OCI-LY3 (cell line): ENCODE measurements around the gene LSM3.

Source experiments
- H2AFZ ChIP-seq: fragments of 200-600, 300-600 bp; shearing (Covaris generic); 2 replicates; pipeline ENCODE4 v1.6.0; 2014; ENCODE audit warnings: antibody characterized with exemption, low read depth, low read length
- H3K27ac ChIP-seq: fragments of 200-600, 300-600 bp; sonication (generic); 2 replicates; pipeline ENCODE4 v1.5.1; 2014; ENCODE audit warnings: mild to moderate bottlenecking, low read length, moderate library complexity, mixed read lengths
- H3K27me3 ChIP-seq: fragments of 200-600, 300-600 bp; sonication (generic); 2 replicates; pipeline ENCODE4 v1.6.1; 2014; ENCODE audit warnings: low read depth, low read length, mixed read lengths
- H3K36me3 ChIP-seq: fragments of 200-600, 300-600 bp; sonication (generic); replicated peaks from 2 replicates; pipeline ENCODE3; 2014; ENCODE audit warnings: low read depth, low read length, mixed read lengths
- H3K4me1 ChIP-seq: fragments of 300-600, 200-600 bp; sonication (generic); 2 replicates; pipeline ENCODE4 v1.6.1; 2014; ENCODE audit warnings: low read length, mixed read lengths
- H3K4me2 ChIP-seq: fragments of 200-600, 300-600 bp; sonication (generic); 2 replicates; pipeline ENCODE4 v1.6.1; 2014; ENCODE audit warnings: low read length, mixed read lengths
- H3K4me3 ChIP-seq: fragments of 300-600, 200-600 bp; sonication (generic); 2 replicates; pipeline ENCODE4 v1.5.1; 2014; ENCODE audit warnings: antibody characterized with exemption, mild to moderate bottlenecking, low read length, moderate library complexity
- H3K79me2 ChIP-seq: fragments of 300-600, 200-600 bp; shearing (Covaris generic); 2 replicates; pipeline ENCODE4 v1.6.1; 2014; ENCODE audit warnings: mild to moderate bottlenecking, low read length, mixed read lengths
- H3K9ac ChIP-seq: fragments of 300-600, 200-600 bp; shearing (Covaris generic); 2 replicates; pipeline ENCODE4 v1.6.0; 2014; ENCODE audit warnings: mild to moderate bottlenecking, low read length, moderate library complexity
- H3K9me3 ChIP-seq: fragments of 200-600, 300-600 bp; shearing (Covaris generic); 2 replicates; pipeline ENCODE4 v1.6.1; 2014; ENCODE audit warnings: low read length, mixed read lengths; ENCODE audit not compliant: insufficient read depth
- H4K20me1 ChIP-seq: fragments of 200-600, 300-600 bp; sonication (generic); 2 replicates; pipeline ENCODE4 v1.6.1; 2016; ENCODE audit warnings: low read length, mixed read lengths; ENCODE audit not compliant: insufficient read depth
- EZH2phosphoT487 ChIP-seq: fragments of 200-600 bp; shearing (Covaris generic); IDR thresholded peaks from 2 replicates; pipeline ENCODE4 v1.6.1; 2018; ENCODE audit warnings: antibody characterized with exemption, mixed run types, low read depth
- TF ChIP-seq, protein P1 (sequence below): fragments of 200-600, 300-600 bp; sonication (generic); IDR thresholded peaks from 2 replicates; pipeline ENCODE4 v1.5.1; 2014; ENCODE audit warnings: antibody characterized with exemption, low read length, low read depth

Gene LSM3

DNA sequence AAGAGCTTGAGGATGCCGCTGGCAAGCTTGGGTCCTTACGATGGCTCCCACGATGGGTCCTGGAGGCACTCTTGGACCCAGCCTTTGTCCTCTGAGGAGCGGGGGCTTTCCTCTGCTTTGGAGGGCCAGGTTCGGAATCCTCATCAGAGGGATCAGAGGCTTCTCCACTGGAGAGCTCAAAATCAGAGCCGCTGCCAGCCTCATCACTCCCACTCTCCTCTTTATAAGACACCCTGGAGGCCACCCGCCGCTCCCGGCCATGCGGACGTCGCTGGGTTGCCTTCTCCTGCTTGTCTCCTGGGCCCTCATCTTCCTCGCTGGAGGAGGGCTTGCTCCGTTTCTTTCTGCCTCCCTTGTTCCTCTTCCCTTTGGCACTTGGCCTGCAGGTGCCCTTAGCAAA, 20.2 kb upstream of the LSM3 start:
- H4K20me1 ChIP-seq, result peaks cover 3% of the 10 kb centered on the region; the same call in 1 of the 2 replicates
- H3K4me1 ChIP-seq, result no peaks in the 10 kb centered on the region
- H3K79me2 ChIP-seq, result no peaks in the 10 kb centered on the region
- H3K9me3 ChIP-seq, result 0 out of 2 replicates have a peak, but pooled peaks cover 7% of the 10 kb centered on the region
- H2AFZ ChIP-seq, result no peak overlapping the region
- H3K27me3 ChIP-seq, result no peaks in the 10 kb centered on the region
- no peak overlapping the region for H3K4me2 ChIP-seq
- no peak overlapping the region for H3K4me3 ChIP-seq
- peaks cover 85% of the 10 kb centered on the region for H3K36me3 ChIP-seq
- no peak for TF ChIP-seq EZH2phosphoT487
- TF ChIP-seq, protein P1, sequence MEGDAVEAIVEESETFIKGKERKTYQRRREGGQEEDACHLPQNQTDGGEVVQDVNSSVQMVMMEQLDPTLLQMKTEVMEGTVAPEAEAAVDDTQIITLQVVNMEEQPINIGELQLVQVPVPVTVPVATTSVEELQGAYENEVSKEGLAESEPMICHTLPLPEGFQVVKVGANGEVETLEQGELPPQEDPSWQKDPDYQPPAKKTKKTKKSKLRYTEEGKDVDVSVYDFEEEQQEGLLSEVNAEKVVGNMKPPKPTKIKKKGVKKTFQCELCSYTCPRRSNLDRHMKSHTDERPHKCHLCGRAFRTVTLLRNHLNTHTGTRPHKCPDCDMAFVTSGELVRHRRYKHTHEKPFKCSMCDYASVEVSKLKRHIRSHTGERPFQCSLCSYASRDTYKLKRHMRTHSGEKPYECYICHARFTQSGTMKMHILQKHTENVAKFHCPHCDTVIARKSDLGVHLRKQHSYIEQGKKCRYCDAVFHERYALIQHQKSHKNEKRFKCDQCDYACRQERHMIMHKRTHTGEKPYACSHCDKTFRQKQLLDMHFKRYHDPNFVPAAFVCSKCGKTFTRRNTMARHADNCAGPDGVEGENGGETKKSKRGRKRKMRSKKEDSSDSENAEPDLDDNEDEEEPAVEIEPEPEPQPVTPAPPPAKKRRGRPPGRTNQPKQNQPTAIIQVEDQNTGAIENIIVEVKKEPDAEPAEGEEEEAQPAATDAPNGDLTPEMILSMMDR, result no peak
- no peak overlapping the region for H3K27ac ChIP-seq
- H3K9ac ChIP-seq, result no peak overlapping the region

DNA sequence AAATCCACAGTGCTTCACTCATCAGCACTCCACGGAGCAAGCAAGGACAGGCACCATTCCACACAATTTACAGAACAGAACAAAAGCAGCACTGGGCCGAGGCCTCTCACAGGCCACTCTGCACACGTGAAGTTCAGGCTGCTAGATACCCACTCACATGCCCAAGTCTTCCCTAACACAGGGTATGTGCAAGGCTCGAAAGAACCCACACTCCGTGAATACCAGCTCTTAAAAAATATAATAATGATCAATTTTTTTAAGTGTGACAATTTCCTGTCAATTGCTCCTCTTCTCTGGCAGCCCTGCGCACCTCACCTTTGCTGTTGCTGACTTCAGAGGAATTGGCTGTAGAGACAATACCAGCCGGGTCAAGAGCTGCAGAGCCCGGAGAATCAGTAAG, 19.2 kb upstream of the LSM3 start:
- H3K27ac ChIP-seq, result no peak overlapping the region
- H3K9ac ChIP-seq, result no peak overlapping the region
- no peaks in the 10 kb centered on the region for H3K79me2 ChIP-seq
- H4K20me1 ChIP-seq, result peaks cover 3% of the 10 kb centered on the region; the same call in 1 of the 2 replicates
- H2AFZ ChIP-seq, result no peak overlapping the region
- H3K4me3 ChIP-seq, result no peak overlapping the region
- H3K27me3 ChIP-seq, result no peaks in the 10 kb centered on the region
- H3K36me3 ChIP-seq, result peaks cover 85% of the 10 kb centered on the region
- H3K9me3 ChIP-seq, result 0 out of 2 replicates have a peak, but pooled peaks cover 7% of the 10 kb centered on the region
- H3K4me2 ChIP-seq, result no peak overlapping the region
- no peak for TF ChIP-seq EZH2phosphoT487
- TF ChIP-seq, protein P1, result no peak
- no peaks in the 10 kb centered on the region for H3K4me1 ChIP-seq

DNA sequence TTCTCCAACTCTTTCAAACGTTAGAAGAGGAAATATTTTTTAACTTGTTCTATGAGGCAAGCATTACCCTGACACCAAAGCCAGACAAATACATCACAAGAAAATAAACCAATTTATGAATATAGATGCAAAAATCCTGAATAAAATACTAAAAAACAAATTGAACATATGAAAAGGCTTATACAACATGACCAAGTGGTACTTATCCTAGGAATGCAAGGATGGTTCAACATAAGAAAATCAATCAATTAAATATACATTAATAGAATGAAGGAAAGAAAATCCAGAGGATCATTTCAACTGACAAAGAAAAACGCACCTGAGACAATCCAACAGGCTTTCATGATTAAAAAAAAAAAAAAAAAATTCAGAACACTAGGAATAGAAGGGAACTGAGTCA, 17.3 kb upstream of the LSM3 start:
- no peak overlapping the region for H3K9ac ChIP-seq
- no peaks in the 10 kb centered on the region for H3K79me2 ChIP-seq
- H3K4me3 ChIP-seq, result no peak overlapping the region
- TF ChIP-seq EZH2phosphoT487, result no peak
- TF ChIP-seq, protein P1, result no peak
- 0 out of 2 replicates have a peak, but pooled peaks cover 7% of the 10 kb centered on the region for H3K9me3 ChIP-seq
- no peaks in the 10 kb centered on the region for H3K27me3 ChIP-seq
- H3K4me1 ChIP-seq, result no peaks in the 10 kb centered on the region
- no peak overlapping the region for H3K27ac ChIP-seq
- no peak overlapping the region for H2AFZ ChIP-seq
- no peak overlapping the region for H3K4me2 ChIP-seq
- peaks cover 2% of the 10 kb centered on the region; the same call in 1 of the 2 replicates for H4K20me1 ChIP-seq
- peaks cover 95% of the 10 kb centered on the region for H3K36me3 ChIP-seq

DNA sequence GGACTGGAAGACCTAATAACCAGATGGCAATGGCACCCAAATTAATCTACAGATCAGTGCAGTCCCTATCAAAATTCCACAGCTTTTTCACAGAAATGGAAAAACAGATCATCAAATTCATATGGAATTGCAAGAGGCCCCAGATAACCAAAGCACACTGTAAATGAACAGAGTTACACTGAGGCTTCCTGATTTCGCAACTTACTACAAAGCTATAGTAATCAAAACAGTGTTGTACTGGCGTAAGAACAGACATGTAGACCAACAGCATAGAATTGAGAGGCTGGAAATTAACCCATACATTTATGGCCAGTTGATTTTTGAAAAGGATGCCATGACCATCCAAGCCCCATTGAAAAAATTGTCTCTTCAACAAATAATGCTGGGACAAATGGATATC, 16.4 kb upstream of the LSM3 start:
- Histone ChIP-seq H3K27ac (no peak overlapping the region), H3K79me2 (no peaks in the 10 kb centered on the region), H3K4me2 (no peak overlapping the region), H2AFZ (no peak overlapping the region), H3K9me3 (0 out of 2 replicates have a peak, but pooled peaks cover 7% of the 10 kb centered on the region), H3K27me3 (no peaks in the 10 kb centered on the region), H3K36me3 (peaks cover 94% of the 10 kb centered on the region), H3K4me3 (no peak overlapping the region), H3K4me1 (no peaks in the 10 kb centered on the region), H4K20me1 (no peaks in the 10 kb centered on the region), H3K9ac (no peak overlapping the region)
- TF ChIP-seq, protein P1, result no peak
- no peak for TF ChIP-seq EZH2phosphoT487
